Measurements from ENCODE around the gene CKMT2. TPM values are rescaled to one million over a fixed set of nuclear protein-coding genes. Genes with fewer than 3 reads are reported as not detected.

The CKMT2 gene
- total and polyA plus RNA-seq, 2 of the 4 experiments (the other 2 are of a cell fraction): 0.21 to 0.36 TPM

- no peak overlapping the region for H3K23ac ChIP-seq (ENCODE audit: low read depth, low read length)
- ChIA-PET CTCF (interaction anchor here (0.6 to 1.6 kb wide), 2 partner anchors 19 to 225 kb away, joined by 4 to 5 read pairs; no protein-coding TSS in a partner anchor), POLR2A (ENCODE audit: unreplicated experiment) (no interaction called here)
- no TSS peak for BruUV-seq (replicated peaks)
- in situ Hi-C loops (cut with MboI; ENCODE audit: low sequenced_read_pairs): no loop called here
- peaks cover 4% of the 10 kb centered on the region; the same call in 1 of the 2 replicates for H3K9me3 ChIP-seq (ENCODE audit: control insufficient read depth, insufficient read depth, low read length)
- dilution Hi-C loops (cut with HindIII; ENCODE audit: low sequenced_read_pairs, unreplicated experiment): no loop called here
- H3K14ac ChIP-seq (replicated peaks; ENCODE audit: low read depth, low read length): no peak overlapping the region
- H3K4ac ChIP-seq (ENCODE audit: low read depth, low read length): no peak overlapping the region
- WGBS, 2 experiments (ENCODE audit: extremely low coverage in 2 of 2, insufficient read length in 1 of 2): 83% methylated on average over 1 of the region's 4 CpGs; no CpG with 5 or more reads in 1 of the 2 experiments
- DNase-seq (no peak), ATAC-seq (ENCODE audit: low read depth) (no peak)
- intact Hi-C loops (cut with micrococcal nuclease): no loop called here
- no peak overlapping the region for H3K4me2 ChIP-seq (ENCODE audit: low read depth, low read length)
- H2AK9ac ChIP-seq (replicated peaks; ENCODE audit: low read depth, low read length, poor library complexity): no peak overlapping the region
- no peak overlapping the region for H2BK5ac ChIP-seq (ENCODE audit: low read depth, low read length, poor library complexity, severe bottlenecking)
- no peak overlapping the region for H2AK5ac ChIP-seq (ENCODE audit: low read depth, low read length)
- H3K4me1 ChIP-seq (ENCODE audit: control insufficient read depth, insufficient read depth, low read length): no peaks in the 10 kb centered on the region; the same call in 1 of the 2 replicates
- H3K27ac ChIP-seq (ENCODE audit: insufficient read depth, low read length): no peak overlapping the region
- TF ChIP-seq CTCF (conservative IDR thresholded peaks at IDR 0.05; ENCODE audit: low read depth, low read length) (no peak), RFX5 (IDR thresholded peaks at IDR 0.05; ENCODE audit: low read depth, low read length) (no peak), ELK1 (IDR thresholded peaks at IDR 0.05; ENCODE audit: borderline replicate concordance, low read depth, low read length) (no peak), BHLHE40 (IDR thresholded peaks at IDR 0.05; ENCODE audit: low read depth, low read length) (no peak), FOS (IDR thresholded peaks at IDR 0.05; ENCODE audit: low read depth, low read length) (no peak), CHD1 (IDR thresholded peaks at IDR 0.05; ENCODE audit: low read depth, low read length) (no peak)
- peaks cover 20 to 46% of the 10 kb centered on the region in 2 experiments for H3K79me1 ChIP-seq (ENCODE audit: low read depth in 1 of 2, low read length in 2 of 2)
- H3K9ac ChIP-seq (ENCODE audit: low read depth, low read length): no peak overlapping the region
- H2BK120ac ChIP-seq (ENCODE audit: low read depth, low read length): no peak overlapping the region
- H3K27me3 ChIP-seq (ENCODE audit: control insufficient read depth, insufficient read depth, low read length): no peaks in the 10 kb centered on the region
- H4K20me1 ChIP-seq (ENCODE audit: insufficient read depth, low read length): peaks cover 13% of the 10 kb centered on the region; the same call in 1 of the 2 replicates
- H2AFZ ChIP-seq (replicated peaks; ENCODE audit: low read length, poor library complexity): no peak overlapping the region
- H3K56ac ChIP-seq (ENCODE audit: extremely low read depth, insufficient read depth, low read length): no peak overlapping the region
- no peak overlapping the region for H4K91ac ChIP-seq (ENCODE audit: insufficient read depth, low read depth, low read length)
- H4K5ac ChIP-seq (ENCODE audit: low read depth, low read length): no peak overlapping the region
- no peak overlapping the region for H3K4me3 ChIP-seq (ENCODE audit: insufficient read depth, low read depth, low read length)
- peaks cover 9% of the 10 kb centered on the region; the same call in 1 of the 2 replicates for H3K9me1 ChIP-seq (ENCODE audit: insufficient read depth, low read length)
- no peak overlapping the region for H2BK20ac ChIP-seq (ENCODE audit: low read depth, low read length)
- H3K18ac ChIP-seq (ENCODE audit: low read depth, low read length): no peak overlapping the region
- H3K36me3 ChIP-seq (ENCODE audit: control insufficient read depth, insufficient read depth, low read length): no peaks in the 10 kb centered on the region
- H2BK15ac ChIP-seq (ENCODE audit: low read depth, low read length): no peak overlapping the region
- H4K8ac ChIP-seq (ENCODE audit: low read depth in 2 of 2, low read length in 2 of 2): no peak overlapping the region
Observed at GRCh38 chr5:81288021-81288433, 54.9 kb downstream of the CKMT2 start.

Measured in IMR-90 (cell line).